ENCODE data around the gene SAMD14.

SAMD14 gene

GRCh38 chr17:50112694-50113093 lies 17.3 kb downstream of the SAMD14 start:
- no peak for DNase-seq (ENCODE audit: low read depth)

DNA sequence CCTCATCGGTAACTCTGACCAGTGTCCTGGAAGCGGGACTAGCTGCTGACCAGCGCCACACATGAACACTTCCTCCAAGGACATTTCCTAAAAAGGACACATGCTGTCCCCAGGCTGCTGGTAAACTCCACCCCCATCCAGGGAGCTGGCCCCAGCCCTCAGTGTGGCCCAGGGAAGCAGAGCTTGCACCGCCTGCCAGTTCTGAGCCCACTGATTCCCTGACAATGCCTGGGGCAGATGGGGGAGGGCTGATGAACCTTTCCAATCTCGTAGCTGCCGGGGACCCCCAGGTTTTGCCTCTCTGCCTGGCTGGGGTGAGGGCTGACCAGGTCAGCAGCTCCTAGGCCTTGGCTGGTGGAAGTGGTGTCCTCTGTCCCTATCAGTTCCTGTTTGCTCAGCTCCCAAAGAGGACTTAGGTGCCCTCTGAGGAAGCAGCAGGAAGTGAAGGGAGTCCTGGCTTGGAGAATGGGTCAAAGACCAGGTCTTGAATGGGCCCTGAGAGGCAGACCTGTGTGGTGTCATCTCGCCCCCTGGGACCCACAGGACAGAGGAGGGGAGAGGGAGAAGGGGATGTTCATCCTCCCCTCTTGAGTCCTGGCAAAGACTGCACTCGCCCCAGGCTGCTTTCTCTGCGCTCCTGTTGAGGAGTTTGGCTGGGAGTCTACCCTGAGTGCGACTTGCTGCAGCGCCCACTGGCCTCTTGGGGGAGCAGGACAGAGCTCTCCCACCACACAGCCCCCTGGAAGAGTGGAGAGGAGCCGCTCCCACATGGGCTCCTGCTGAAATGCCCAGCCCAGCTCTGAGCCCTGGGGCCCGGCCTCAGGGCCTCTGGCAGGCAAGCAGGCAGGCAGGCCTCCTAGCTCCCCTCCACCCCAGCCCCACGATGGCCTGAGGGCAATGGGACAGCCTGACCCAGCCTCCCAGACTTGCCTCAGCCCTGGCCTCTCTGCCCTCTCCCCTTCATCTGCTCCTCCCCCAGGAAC lies 18.0 kb downstream of the SAMD14 start:
- no peak for DNase-seq (ENCODE audit: low read depth)

DNA sequence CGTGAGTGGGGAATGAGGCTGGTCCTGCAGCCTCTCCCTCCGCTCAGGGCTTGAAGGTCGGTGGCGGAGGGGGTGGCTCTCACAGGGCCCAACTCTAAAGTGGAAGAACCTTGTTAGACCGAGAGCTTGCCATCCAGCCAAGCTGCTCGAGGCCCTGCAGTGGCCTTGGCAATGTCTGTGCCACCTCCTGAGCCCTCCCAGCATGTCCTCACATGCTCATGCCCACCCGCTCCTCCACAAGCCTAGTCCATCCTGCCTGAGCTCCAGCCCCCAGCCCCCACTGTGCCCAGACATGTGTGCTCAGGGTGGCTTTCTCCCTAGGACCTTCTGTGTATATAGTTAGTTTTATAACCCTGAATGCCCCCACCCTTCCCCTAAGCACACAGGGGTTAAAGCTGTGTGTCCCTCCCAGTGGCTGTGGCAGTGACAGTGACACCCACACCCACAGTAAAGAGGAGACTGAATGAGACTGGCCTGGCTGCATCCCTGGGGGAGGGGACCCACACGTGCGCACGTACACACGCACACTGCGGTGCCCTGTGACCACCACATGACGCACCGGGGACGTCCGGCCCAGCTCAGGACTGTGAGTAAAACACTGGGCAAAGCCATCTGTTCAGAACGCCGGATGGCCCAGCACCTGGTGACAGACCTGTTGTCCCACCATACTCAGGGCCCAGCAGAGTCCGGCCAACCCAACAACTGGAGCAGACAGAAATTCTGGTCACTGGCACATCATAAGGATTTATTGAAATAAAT lies 19.2 kb downstream of the SAMD14 start:
- DNase-seq (ENCODE audit: low read depth) = no peak

DNA sequence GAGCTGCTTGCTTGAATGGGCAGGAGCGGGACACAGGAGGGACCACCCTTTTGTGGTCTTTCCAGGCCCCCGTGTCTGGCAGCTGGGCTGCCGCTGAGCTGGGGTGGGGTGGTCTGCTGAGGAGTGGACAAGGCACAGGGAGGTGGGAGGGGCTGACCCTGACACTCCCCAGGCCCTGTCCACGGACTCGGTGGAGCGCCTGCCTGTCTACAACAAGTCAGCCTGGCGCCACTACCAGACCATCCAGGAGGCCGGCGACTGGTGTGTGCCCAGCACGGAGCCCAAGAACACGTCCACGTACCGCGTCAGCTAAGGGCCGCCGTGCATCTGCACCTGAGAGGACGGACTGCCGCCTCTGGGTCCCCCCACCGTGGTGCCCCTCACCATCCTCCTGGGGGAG lies 20.2 kb downstream of the SAMD14 start:
- DNase-seq (ENCODE audit: low read depth) = no peak

GRCh38 chr17:50109207-50109606 lies 20.8 kb downstream of the SAMD14 start:
- no peak for DNase-seq (ENCODE audit: low read depth)

DNA sequence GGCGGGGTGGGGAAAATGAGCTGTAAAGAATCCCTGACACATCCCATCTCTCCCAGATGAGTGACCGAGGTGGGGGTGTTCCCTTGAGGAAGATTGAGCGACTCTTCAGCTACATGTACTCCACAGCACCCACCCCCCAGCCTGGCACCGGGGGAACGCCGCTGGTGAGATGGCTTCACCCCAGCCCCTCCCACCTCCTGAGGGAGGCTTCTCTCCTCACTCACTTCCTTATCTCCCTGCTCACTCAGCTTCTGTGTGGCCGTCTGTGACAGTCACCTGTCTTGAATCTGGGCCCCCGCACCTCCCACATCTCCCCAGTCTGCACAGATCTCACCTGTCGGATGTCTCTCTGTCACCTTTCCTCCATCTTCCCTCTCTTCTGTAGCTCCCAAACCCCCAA lies 21.4 kb downstream of the SAMD14 start:
- no peak for DNase-seq (ENCODE audit: low read depth)

DNA sequence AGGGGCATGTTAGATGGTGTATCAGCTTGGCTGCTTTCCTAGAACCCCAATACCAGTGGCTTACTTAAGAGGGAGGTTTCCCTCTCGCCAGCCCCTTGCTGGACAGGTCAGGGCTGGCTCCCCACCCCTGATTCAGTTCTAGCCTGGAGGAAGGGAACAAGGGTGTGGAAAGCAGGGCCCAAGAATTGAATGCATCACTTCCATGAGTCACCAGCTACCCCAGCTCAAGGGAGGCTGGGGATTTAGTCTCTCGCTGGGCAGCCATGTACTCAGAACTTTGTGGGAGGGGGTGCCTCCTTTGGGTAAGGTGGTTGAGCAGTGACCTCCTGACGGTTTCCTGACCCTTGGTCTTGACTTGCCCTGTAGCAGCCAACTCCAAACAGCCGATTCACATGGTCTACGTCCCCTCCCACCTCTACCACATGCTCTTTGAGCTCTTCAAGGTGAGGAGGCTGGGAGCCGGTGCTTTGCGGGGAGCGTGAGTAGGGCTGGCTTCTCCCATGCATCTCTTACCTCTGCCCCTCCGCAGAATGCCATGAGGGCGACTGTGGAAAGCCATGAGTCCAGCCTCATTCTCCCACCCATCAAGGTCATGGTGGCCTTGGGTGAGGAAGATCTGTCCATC lies 22.1 kb downstream of the SAMD14 start:
- no peak for DNase-seq (ENCODE audit: low read depth)

GRCh38 chr17:50106393-50107131 lies 23.4 kb downstream of the SAMD14 start:
- no peak for DNase-seq (ENCODE audit: low read depth)

- no peak for DNase-seq (ENCODE audit: low read depth)
These were observed 24.1 kb downstream of the SAMD14 start for GRCh38 chr17:50105811-50106210.

DNA sequence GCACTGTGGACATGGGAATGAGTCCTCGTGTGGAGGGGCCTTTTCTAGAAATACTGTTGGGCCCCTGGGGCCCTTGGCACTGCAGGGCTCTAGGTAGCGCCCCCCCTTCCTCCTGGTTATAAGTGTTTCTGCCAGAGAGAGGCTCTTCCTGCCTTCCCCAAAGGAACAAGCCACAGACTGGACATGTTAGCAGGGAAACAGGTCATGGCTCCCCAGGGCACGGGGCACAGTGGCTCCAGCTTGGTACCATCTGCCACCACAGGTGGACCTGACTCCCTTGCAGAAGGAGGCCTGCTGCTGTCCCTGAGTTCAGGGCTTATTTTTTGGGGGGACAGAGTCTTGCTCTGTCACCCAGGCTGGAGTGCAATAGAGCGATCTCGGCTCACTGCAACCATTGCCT lies 26.0 kb downstream of the SAMD14 start:
- DNase-seq (ENCODE audit: low read depth) = no peak

DNA sequence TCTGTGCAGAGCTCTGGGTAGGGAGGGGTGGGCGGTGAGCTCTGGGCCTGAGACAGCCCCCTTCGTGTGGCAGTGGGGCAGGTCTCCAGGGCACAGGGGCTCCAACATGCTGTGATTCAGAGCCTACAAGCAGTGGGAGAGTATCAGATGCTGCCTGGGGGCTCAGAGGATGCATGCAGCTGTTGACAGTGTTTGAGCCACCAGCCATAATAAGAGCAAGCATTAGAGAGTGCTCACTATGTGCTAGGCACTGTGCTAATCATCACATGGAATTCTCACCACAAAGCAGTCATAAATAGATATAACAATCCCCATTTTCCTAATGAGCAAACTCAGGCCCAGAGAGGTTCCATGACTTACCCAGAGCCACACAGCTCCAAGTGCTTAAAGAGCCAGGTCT lies 26.7 kb downstream of the SAMD14 start:
- DNase-seq (ENCODE audit: low read depth) = no peak

- no peak for DNase-seq (ENCODE audit: low read depth)
These were observed 27.6 kb downstream of the SAMD14 start for GRCh38 chr17:50102164-50102991.

DNA sequence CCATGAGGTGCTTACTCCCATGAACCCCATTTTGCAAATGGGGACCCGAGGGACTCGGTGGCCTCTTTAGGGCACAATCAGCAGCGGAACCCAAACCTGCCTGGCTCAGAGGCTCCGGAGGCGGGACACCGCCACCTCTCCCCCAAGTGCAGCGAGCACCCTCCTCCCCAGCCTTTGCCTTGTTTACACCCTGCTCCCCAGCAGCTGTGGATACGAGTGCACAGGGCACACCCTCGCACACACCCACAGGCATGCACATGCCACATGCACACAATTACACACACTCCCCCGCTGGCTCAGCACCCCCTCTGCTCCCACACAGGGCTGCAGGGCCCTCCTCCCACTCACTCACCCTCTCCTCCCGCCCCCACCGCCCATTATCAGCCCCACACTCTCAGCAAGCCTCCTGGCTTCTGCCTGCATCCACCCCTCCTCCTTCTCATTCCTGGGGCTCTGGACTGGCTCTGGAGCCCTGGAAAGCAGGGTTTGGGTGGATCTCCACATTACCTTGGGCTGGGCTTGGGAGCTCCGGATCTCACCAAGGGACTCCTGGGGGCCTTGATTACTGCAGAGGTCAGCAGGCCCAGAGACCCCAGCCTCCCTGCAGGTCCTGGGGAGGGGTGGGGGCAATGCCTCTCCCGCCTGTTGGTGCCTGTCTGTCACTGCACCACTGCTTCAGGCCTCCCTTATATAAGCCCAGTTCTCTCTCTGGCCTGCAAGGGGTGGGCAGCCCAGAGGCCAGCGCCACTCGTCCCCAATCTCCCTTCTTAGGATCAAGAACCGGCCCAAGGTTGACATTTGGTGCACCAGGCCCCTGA lies 28.4 kb downstream of the SAMD14 start:
- DNase-seq (ENCODE audit: low read depth) = peak; percentile 21

GRCh38 chr17:50100921-50101345 lies 29.0 kb downstream of the SAMD14 start:
- no peak for DNase-seq (ENCODE audit: low read depth)

DNA sequence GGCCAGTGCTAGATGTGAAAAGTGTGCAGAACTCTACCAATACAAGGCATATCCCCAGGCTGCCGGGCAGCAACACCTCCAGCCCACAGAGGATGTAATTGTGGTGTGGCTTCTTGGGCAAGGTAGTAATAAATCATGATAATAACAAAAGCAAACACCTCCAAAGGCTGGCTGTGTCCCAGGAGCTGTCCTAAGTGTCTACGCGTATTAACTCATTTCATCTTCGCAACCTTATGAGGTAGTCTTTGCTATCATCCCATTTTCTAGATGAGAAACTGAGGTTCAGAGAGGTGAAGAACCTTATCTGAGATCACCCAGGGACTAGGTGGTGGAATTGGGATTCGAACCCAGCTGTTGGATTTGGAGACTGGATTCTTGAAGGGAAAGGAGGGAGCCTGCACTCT lies 29.5 kb downstream of the SAMD14 start:
- DNase-seq (ENCODE audit: low read depth) = no peak

DNA sequence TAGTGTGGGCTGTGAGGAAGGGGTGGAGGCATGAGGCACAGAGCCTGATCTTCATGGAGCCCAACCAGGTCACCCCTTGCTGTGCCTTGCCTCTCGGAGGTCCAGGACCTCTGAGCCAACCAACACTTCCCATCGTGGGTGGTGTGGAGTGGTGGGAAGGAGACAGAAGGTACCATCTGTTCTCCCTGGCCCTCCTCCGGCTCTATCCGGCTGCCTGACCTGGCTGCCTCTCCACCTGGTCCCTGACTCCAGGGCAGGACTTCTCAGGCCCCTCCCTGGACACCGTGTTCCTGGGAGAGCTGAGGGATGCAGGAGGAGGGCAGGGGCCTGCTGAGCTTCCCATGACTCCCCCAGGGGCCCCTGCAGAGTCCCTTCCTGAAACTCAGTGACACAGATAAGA lies 31.0 kb downstream of the SAMD14 start:
- DNase-seq (ENCODE audit: low read depth) = no peak

- no peak for DNase-seq (ENCODE audit: low read depth)
These were observed 31.4 kb downstream of the SAMD14 start for GRCh38 chr17:50098583-50098982.

DNA sequence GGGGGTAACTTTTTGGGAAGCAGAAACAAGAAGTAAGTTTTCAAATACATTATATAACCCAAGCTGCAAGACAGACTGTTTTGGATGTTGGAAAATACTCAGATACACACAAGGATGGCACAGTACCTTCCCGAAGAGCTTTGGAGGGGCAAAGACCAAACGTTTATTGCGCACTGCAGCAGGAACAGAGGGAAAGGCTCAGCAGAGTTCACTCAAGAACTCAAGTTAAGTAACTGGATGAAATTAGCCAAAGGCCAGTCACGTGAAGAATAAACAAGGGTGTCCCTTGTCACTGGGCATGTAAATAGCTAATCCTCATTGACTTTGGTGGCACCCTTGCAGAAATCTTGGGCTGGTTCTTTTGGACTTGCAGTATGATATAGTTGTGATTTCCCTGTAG lies 32.0 kb downstream of the SAMD14 start:
- no peak for DNase-seq (ENCODE audit: low read depth)

DNA sequence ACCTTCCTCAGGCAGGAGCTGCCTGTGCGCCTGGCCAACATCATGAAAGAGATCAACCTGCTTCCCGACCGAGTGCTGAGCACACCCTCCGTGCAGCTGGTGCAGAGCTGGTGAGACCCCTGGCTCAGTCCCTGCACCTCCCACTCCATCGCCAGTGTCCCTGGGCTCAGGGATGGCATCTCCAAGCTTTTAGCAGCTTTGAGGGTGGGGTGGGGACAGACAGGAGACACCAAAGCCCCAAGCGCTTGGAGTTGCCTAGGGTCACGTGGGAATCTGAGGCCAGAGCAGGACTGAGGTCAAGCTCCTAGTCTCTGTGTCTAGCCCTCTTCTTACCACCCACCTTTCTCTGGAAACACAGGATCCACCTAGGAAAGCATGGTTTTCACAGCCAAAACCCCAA lies 32.5 kb downstream of the SAMD14 start:
- DNase-seq (ENCODE audit: low read depth) = no peak

GRCh38 chr17:50096758-50097157 lies 33.2 kb downstream of the SAMD14 start:
- DNase-seq (ENCODE audit: low read depth) = no peak

Data from fibroblast of the conjunctiva (primary cell).